GM21367 (cell line): Measurements from ENCODE around the gene AFG1L.

Experiments used
- ATAC-seq: cut with Tn5 transposase; IDR thresholded peaks from one replicate; pipeline ENCODE4 v1.9.1; 2021; ENCODE audit not compliant: unreplicated experiment

Gene AFG1L

DNA sequence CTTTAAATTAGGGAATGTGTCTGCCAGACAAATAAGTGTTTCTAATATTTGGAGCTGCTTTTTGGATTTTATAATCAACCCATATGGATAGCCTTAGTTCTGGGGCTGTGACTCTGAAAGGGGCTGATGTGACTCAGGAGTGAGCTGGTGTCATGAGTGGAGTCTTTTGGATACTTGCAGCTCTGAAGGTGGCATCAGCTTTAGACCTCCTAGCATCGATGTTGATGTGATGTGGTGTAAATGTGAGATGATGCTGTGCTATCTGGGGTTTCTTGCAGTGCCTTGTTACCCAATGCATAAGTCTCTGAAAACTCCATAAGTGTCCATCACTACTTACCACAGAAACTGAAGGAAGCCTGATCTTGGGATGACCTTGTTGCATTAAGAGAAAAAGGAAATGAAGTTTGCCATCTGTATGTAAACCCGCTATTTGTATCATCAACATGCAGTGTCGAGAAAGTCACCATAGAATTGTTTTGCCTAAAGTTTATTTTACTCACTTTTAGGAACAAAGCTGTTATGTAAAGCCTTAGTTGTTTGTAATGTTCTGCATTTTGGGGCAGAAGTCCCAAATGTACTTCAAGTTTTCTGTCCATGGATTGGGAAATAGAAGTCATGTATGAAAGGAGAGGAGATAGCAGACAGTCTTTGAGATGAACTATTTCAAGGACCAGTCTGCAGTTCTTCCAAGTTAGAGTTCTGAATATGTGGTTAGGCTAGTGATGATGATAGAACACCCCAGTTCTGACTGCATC is 273.9 kb downstream of the AFG1L start:
- ATAC-seq, result no peak

DNA sequence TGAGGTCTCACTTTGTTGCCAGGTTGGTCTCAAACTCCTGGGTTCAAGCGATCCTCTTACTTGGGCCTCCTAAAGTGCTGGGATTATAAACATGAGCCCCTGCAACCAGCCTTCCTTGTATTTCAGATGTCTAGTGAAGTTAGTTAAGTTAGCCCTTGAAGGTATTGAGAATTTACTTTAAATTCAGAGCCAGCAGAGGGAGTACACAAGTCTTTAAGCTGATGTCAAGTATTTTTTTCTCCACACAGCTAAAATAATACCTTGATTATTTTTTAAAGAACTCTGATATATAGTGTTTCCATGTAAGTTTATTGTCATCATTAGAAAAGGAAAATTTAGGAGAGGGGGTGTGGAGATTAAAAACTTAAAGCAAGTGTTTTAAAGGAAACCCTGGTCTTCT is 275.7 kb downstream of the AFG1L start:
- ATAC-seq, result no peak

DNA sequence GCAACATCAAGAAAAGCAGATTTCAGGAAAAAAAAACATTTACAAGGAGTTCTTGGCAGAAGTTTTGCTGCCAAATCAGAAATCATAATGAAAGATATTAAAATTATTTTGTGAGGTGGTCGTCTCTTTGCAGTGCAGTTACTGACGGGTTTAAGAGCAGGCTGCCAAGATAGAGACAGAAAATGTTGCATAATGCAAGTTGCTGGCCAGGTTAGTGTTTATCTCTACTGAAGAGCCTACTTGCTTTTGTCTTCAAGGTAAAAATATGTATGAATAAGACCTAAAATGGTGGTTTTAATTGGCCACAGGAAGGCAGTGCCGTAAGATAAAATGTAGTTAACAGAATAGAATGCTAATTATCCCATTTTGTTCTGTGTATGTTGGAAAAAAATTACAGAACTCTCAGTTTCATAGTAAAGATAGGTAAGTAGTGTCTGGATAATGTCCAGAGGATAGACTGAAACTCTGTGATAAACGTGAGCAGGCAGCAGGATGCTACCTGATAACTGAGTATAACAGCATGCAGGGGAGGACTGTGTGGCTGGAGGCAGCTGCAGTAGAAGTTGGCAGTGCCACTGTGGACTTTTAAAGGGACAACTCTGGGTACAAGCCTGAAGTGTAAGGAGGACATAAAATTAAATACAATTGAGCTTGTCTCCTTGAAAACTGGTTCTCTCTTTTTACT is 279.7 kb downstream of the AFG1L start:
- ATAC-seq, result no peak
